IMR-90 (cell line): ENCODE results near the gene LRRC14B. TPM values are rescaled to one million over a fixed set of nuclear protein-coding genes. Genes with fewer than 3 reads are reported as not detected.

Experiments
- ATAC-seq: fragments of 200-7000 bp; cut with Tn5 transposase; 2 replicates; pipeline ENCODE4 v1.9.1; 2020; ENCODE audit warnings: low read depth, mild to moderate bottlenecking, moderate library complexity
- BruUV-seq: library from RNA; stranded (reverse); fragments of 400-500 nt; replicated peaks from 2 replicates; lab custom pipeline; 2021; lab: Mats Ljungman, UMichigan
- CTCF ChIA-PET: fragments of 300-600 bp; formaldehyde crosslinking; extraction: SDS; loops from one replicate; lab custom pipeline; 2021; ENCODE audit warnings: antibody characterized with exemption; lab: Yijun Ruan, JAX
- POLR2A ChIA-PET: fragments of 300-600 bp; sonication (Branson Sonifier 250); formaldehyde crosslinking; loops from one replicate; lab custom pipeline; 2022; ENCODE audit warnings: antibody characterized with exemption; ENCODE audit not compliant: unreplicated experiment; lab: Charles Lee
- DNase-seq: peaks from one replicate; pipeline ENCODE4 v3.0.0; 2013
- H2AFZ ChIP-seq: replicated peaks from 2 replicates; pipeline ENCODE3; 2013; ENCODE audit warnings: low read length, mild to moderate bottlenecking; ENCODE audit not compliant: poor library complexity
- H2AK5ac ChIP-seq: 2 replicates; pipeline ENCODE4 v1.6.1; 2013; ENCODE audit warnings: low read depth, low read length, inconsistent platforms
- H2AK9ac ChIP-seq: replicated peaks from 2 replicates; pipeline ENCODE3; 2013; ENCODE audit warnings: mild to moderate bottlenecking, low read depth, low read length, moderate library complexity; ENCODE audit not compliant: poor library complexity
- H2BK120ac ChIP-seq: 2 replicates; pipeline ENCODE4 v1.6.1; 2013; ENCODE audit warnings: low read depth, low read length, inconsistent platforms
- H2BK15ac ChIP-seq: 3 replicates; pipeline ENCODE4 v1.6.1; 2013; ENCODE audit warnings: low read depth, low read length, inconsistent platforms
- H2BK20ac ChIP-seq: 2 replicates; pipeline ENCODE4 v1.6.1; 2013; ENCODE audit warnings: low read depth, mild to moderate bottlenecking, inconsistent platforms, low read length, moderate library complexity
- H2BK5ac ChIP-seq: 2 replicates; pipeline ENCODE4 v1.6.1; 2013; ENCODE audit warnings: mild to moderate bottlenecking, low read depth, low read length, inconsistent platforms; ENCODE audit not compliant: poor library complexity, severe bottlenecking
- H3K14ac ChIP-seq: replicated peaks from 2 replicates; pipeline ENCODE4 v1.6.1; 2013; ENCODE audit warnings: low read depth, low read length, inconsistent platforms
- H3K18ac ChIP-seq: 2 replicates; pipeline ENCODE4 v1.6.1; 2013; ENCODE audit warnings: low read depth, low read length, control low read depth
- H3K23ac ChIP-seq: 2 replicates; pipeline ENCODE4 v1.6.1; 2013; ENCODE audit warnings: low read depth, low read length, inconsistent platforms
- H3K27ac ChIP-seq: 2 replicates; pipeline ENCODE4 v1.5.1; 2013; ENCODE audit warnings: mild to moderate bottlenecking, control low read depth, low read length; ENCODE audit not compliant: insufficient read depth
- H3K27me3 ChIP-seq: 2 replicates; pipeline ENCODE4 v1.6.1; 2013; ENCODE audit warnings: low read length; ENCODE audit not compliant: control insufficient read depth, insufficient read depth
- H3K36me3 ChIP-seq: 2 replicates; pipeline ENCODE4 v1.6.1; 2013; ENCODE audit warnings: low read length, mixed read lengths; ENCODE audit not compliant: control insufficient read depth, insufficient read depth
- H3K4ac ChIP-seq: 2 replicates; pipeline ENCODE4 v1.6.1; 2013; ENCODE audit warnings: low read depth, low read length, inconsistent platforms
- H3K4me1 ChIP-seq: 2 replicates; pipeline ENCODE4 v1.6.1; 2013; ENCODE audit warnings: low read length, mixed read lengths; ENCODE audit not compliant: control insufficient read depth, insufficient read depth
- H3K4me2 ChIP-seq: 2 replicates; pipeline ENCODE4 v1.6.1; 2013; ENCODE audit warnings: low read depth, mild to moderate bottlenecking, control low read depth, low read length, moderate library complexity
- H3K4me3 ChIP-seq: 2 replicates; pipeline ENCODE4 v1.5.1; 2013; ENCODE audit warnings: low read depth, mild to moderate bottlenecking, control low read depth, low read length, moderate library complexity; ENCODE audit not compliant: insufficient read depth
- H3K56ac ChIP-seq: 2 replicates; pipeline ENCODE4 v1.6.1; 2013; ENCODE audit warnings: low read length, inconsistent platforms; ENCODE audit not compliant: insufficient read depth; ENCODE audit errors: extremely low read depth
- H3K79me1 ChIP-seq, 2 experiments: 2 replicates each; pipeline ENCODE4 v1.6.1; 2013; ENCODE audit warnings: low read length in 2 of 2, inconsistent platforms in 1 of 2, low read depth in 1 of 2
- H3K9ac ChIP-seq: 2 replicates; pipeline ENCODE4 v1.6.1; 2013; ENCODE audit warnings: low read depth, low read length, control low read depth
- H3K9me1 ChIP-seq: 2 replicates; pipeline ENCODE4 v1.6.1; 2013; ENCODE audit warnings: low read length, inconsistent platforms; ENCODE audit not compliant: insufficient read depth
- H3K9me3 ChIP-seq: 2 replicates; pipeline ENCODE4 v1.6.1; 2013; ENCODE audit warnings: low read length; ENCODE audit not compliant: control insufficient read depth, insufficient read depth
- H4K20me1 ChIP-seq: 2 replicates; pipeline ENCODE4 v1.6.1; 2013; ENCODE audit warnings: low read length, inconsistent platforms; ENCODE audit not compliant: insufficient read depth
- H4K5ac ChIP-seq: 2 replicates; pipeline ENCODE4 v1.6.1; 2013; ENCODE audit warnings: mild to moderate bottlenecking, low read depth, low read length, control low read depth
- H4K8ac ChIP-seq, 2 experiments: 2 replicates each; pipeline ENCODE4 v1.6.1; 2013; ENCODE audit warnings: low read depth in 2 of 2, low read length in 2 of 2, control low read depth in 1 of 2, inconsistent platforms in 1 of 2
- H4K91ac ChIP-seq: 2 replicates; pipeline ENCODE4 v1.6.1; 2013; ENCODE audit warnings: low read depth, low read length, inconsistent platforms; ENCODE audit not compliant: insufficient read depth
- CHD1 ChIP-seq: IDR thresholded peaks from 2 replicates; pipeline ENCODE4 v1.6.1; 2012; ENCODE audit warnings: low read depth, low read length, improper control_type of control experiment
- WGBS, 2 experiments: methylation state at CpG; one replicate each; pipeline versions ENCODE4 v1.1.5 to v1.1.7; 2013; ENCODE audit warnings: missing lambda C conversion rate in 2 of 2; ENCODE audit not compliant: insufficient read length in 1 of 2; ENCODE audit errors: extremely low coverage in 2 of 2; 5-methylcytosine and 5-hydroxymethylcytosine counted together
- dilution Hi-C: fragments of 300-500 bp; cut with HindIII; formaldehyde crosslinking; loops from one replicate; pipeline ENCODE4 v1.14.3; 2018; ENCODE audit warnings: low sequenced_read_pairs; ENCODE audit not compliant: unreplicated experiment
- in situ Hi-C: fragments of 300-500 bp; cut with MboI; formaldehyde crosslinking; loops from 3 replicates; pipeline ENCODE4 v1.14.3; 2019; ENCODE audit warnings: low sequenced_read_pairs, inconsistent platforms, mixed read lengths
- intact Hi-C: fragments of 100-400 bp; cut with micrococcal nuclease; formaldehyde crosslinking; loops from 2 replicates; pipeline ENCODE4 v1.10.0; 2022
- polyA plus RNA-seq, 3 experiments: library from polyadenylated mRNA; depleted of rRNA; stranded (reverse); fragments of >200 nt; gene quantifications; 2 replicates each; pipeline ENCODE4 v1.2.3, GENCODE V29; 2012; ENCODE audit warnings: low replicate concordance in 1 of 3
- total RNA-seq: library from RNA; depleted of rRNA; stranded (reverse); fragments of >200 nt; gene quantifications from 2 replicates; pipeline ENCODE4 v1.2.3, GENCODE V29; 2012

Gene LRRC14B
- total and polyA plus RNA-seq, 2 of the 4 experiments (the other 2 are of a cell fraction) = not detected

DNA sequence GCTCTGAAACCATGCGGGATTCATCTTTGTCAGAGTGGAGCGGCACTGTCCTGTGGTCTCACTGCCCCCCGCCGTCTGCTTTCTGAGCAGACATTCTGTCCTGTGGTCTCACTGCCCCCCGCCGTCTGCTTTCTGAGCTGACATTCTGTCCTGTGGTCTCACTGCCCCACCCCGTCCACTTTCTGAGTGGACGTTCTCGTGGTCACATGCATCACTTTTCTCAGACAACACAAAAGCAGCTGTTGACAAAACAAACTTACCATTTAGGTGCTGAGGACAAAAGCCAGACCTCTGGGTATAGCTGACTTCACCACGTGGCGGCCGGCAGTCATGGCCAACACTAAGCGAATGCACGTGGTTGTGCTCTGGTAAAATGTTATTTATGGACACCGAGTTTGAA is 2.8 kb downstream of the LRRC14B start:
- no peak overlapping the region for H2BK120ac ChIP-seq
- H4K8ac ChIP-seq = no peak overlapping the region
- no peak for ATAC-seq
- H4K91ac ChIP-seq = no peak overlapping the region
- no peak overlapping the region for H3K27ac ChIP-seq
- no peak overlapping the region for H2AFZ ChIP-seq
- H2BK20ac ChIP-seq = no peak overlapping the region
- peaks cover 12% of the 10 kb centered on the region; the same call in 1 of the 2 replicates for H3K27me3 ChIP-seq
- no peak overlapping the region for H2BK5ac ChIP-seq
- H3K4me3 ChIP-seq = no peak overlapping the region
- H2BK15ac ChIP-seq = no peak overlapping the region
- ChIA-PET POLR2A (no interaction called here), CTCF (no interaction called here)
- H3K79me1 ChIP-seq = no peaks in the 10 kb centered on the region
- BruUV-seq = no TSS peak
- 83% methylated on average over 6 of the region's 15 CpGs; no CpG with 5 or more reads in 1 of the 2 experiments for WGBS, 2 experiments
- H2AK9ac ChIP-seq = no peak overlapping the region
- no peak overlapping the region for H3K4ac ChIP-seq
- intact Hi-C loops = no loop called here
- H3K9me3 ChIP-seq = no peaks in the 10 kb centered on the region
- TF ChIP-seq CHD1 = no peak
- H4K20me1 ChIP-seq = no peaks in the 10 kb centered on the region; the same call in 1 of the 2 replicates
- H3K23ac ChIP-seq = no peak overlapping the region
- H3K14ac ChIP-seq = no peak overlapping the region
- H4K5ac ChIP-seq = no peak overlapping the region
- peaks cover 4% of the 10 kb centered on the region for H3K36me3 ChIP-seq
- no peak overlapping the region for H3K4me2 ChIP-seq
- no peaks in the 10 kb centered on the region for H3K4me1 ChIP-seq
- no peak overlapping the region for H3K56ac ChIP-seq
- H2AK5ac ChIP-seq = no peak overlapping the region
- no peak overlapping the region for H3K9ac ChIP-seq
- no peak overlapping the region for H3K18ac ChIP-seq
- DNase-seq = no peak
- peaks cover 2% of the 10 kb centered on the region; the same call in 1 of the 2 replicates for H3K9me1 ChIP-seq
- in situ Hi-C loops = no loop called here
- dilution Hi-C loops = no loop called here
